Measurements from ENCODE around the gene LARP6. TPM values are rescaled to one million over a fixed set of nuclear protein-coding genes. Genes with fewer than 3 reads are reported as not detected.

The LARP6 gene
- total RNA-seq, 1 donor: 36.7 TPM

- DNase-seq (ENCODE audit: low read depth): no peak
- TF ChIP-seq CTCF (IDR thresholded peaks at IDR 0.05; ENCODE audit: insufficient read depth, low read depth, low read length): no peak
- no peak overlapping the region for H3K4me3 ChIP-seq (ENCODE audit: low read depth, low read length)
Measured at GRCh38 chr15:70857562-70858285, 3.8 kb upstream of the LARP6 start.

GRCh38 chr15:70856884-70857561, 3.1 kb upstream of the LARP6 start:
- peak; percentile 99 for DNase-seq (ENCODE audit: low read depth)
- TF ChIP-seq CTCF (IDR thresholded peaks at IDR 0.05; ENCODE audit: insufficient read depth, low read depth, low read length): no peak
- H3K4me3 ChIP-seq (ENCODE audit: low read depth, low read length): peak overlapping the region; percentile 16

- H3K4me3 ChIP-seq (ENCODE audit: low read depth, low read length): peak overlapping the region; percentile 16
- no peak for DNase-seq (ENCODE audit: low read depth)
- TF ChIP-seq CTCF (IDR thresholded peaks at IDR 0.05; ENCODE audit: insufficient read depth, low read depth, low read length): no peak
Measured at GRCh38 chr15:70856177-70856883, 2.4 kb upstream of the LARP6 start.

- no peak for DNase-seq (ENCODE audit: low read depth)
- no peak overlapping the region for H3K4me3 ChIP-seq (ENCODE audit: low read depth, low read length)
- no peak for TF ChIP-seq CTCF (IDR thresholded peaks at IDR 0.05; ENCODE audit: insufficient read depth, low read depth, low read length)
Measured at GRCh38 chr15:70855764-70856163, 1.8 kb upstream of the LARP6 start.

- DNase-seq (ENCODE audit: low read depth): no peak
- peak overlapping the region; percentile 90 for H3K4me3 ChIP-seq (ENCODE audit: low read depth, low read length)
- no peak for TF ChIP-seq CTCF (IDR thresholded peaks at IDR 0.05; ENCODE audit: insufficient read depth, low read depth, low read length)
Measured at GRCh38 chr15:70854666-70854976, 664 bp upstream of the LARP6 start.

- peak overlapping the region; percentile 90 for H3K4me3 ChIP-seq (ENCODE audit: low read depth, low read length)
- DNase-seq (ENCODE audit: low read depth): peak; percentile 71
- no peak for TF ChIP-seq CTCF (IDR thresholded peaks at IDR 0.05; ENCODE audit: insufficient read depth, low read depth, low read length)
Measured at GRCh38 chr15:70853318-70853972, 512 bp downstream of the LARP6 start.
